ENCODE data around the gene MS4A5. TPM values are rescaled to one million over a fixed set of nuclear protein-coding genes. Genes with fewer than 3 reads are reported as not detected.
"Not testable (repeated sequence)": the region's sequence is repeated elsewhere in the genome, so short reads cannot be mapped to it uniquely, and the experiment has no call there.

MS4A5 gene
- total RNA-seq, 1 experiment from 2014 or later: not detected

GRCh38 chr11:60433401-60433800 lies 4.0 kb downstream of the MS4A5 start:
- ChIA-PET POLR2A (ENCODE audit: unreplicated experiment) (no interaction called here), CTCF (no interaction called here)
- no peaks in the 10 kb centered on the region for H4K20me1 ChIP-seq (ENCODE audit: low read length)
- H2AFZ ChIP-seq (ENCODE audit: low read length): no peak overlapping the region
- H3K4me2 ChIP-seq (ENCODE audit: low read length): no peak overlapping the region
- no peaks in the 10 kb centered on the region for H3K36me3 ChIP-seq (ENCODE audit: low read depth, low read length)
- no peaks in the 10 kb centered on the region for H3K4me1 ChIP-seq (ENCODE audit: insufficient read depth, low read length)
- H3K9ac ChIP-seq (ENCODE audit: low read length): no peak overlapping the region
- no peaks in the 10 kb centered on the region for H3F3A ChIP-seq (ENCODE audit: low read length, unreplicated experiment)
- no peaks in the 10 kb centered on the region for H3K9me2 ChIP-seq (replicated peaks; ENCODE audit: low read length)
- no peak for DNase-seq
- BruUV-seq (replicated peaks): no TSS peak
- H3K4me3 ChIP-seq (ENCODE audit: low read length): no peak overlapping the region
- intact Hi-C loops (cut with micrococcal nuclease): no loop called here
- no peak for ATAC-seq
- TF ChIP-seq EZH2 (IDR thresholded peaks at IDR 0.05; ENCODE audit: low read length, unreplicated experiment) (no peak), EZH2phosphoT487 (IDR thresholded peaks at IDR 0.05; ENCODE audit: borderline replicate concordance, low read length) (no peak)
- peaks cover 32% of the 10 kb centered on the region for H3K27me3 ChIP-seq (ENCODE audit: low read length)
- no peak overlapping the region for H3K27ac ChIP-seq (ENCODE audit: low read length)
- H3K9me3 ChIP-seq (ENCODE audit: low read length): no peaks in the 10 kb centered on the region
- H3K79me2 ChIP-seq (ENCODE audit: low read length): no peaks in the 10 kb centered on the region

- no peak overlapping the region for H2AFZ ChIP-seq (ENCODE audit: low read length)
- TF ChIP-seq EZH2 (IDR thresholded peaks at IDR 0.05; ENCODE audit: low read length, unreplicated experiment) (no peak), EZH2phosphoT487 (IDR thresholded peaks at IDR 0.05; ENCODE audit: borderline replicate concordance, low read length) (no peak), CTCF (conservative IDR thresholded peaks at IDR 0.05; ENCODE audit: low read depth, low read length) (no peak)
Observed at GRCh38 chr11:60447070-60447469, 17.7 kb downstream of the MS4A5 start.

GRCh38 chr11:60447846-60448245 lies 18.5 kb downstream of the MS4A5 start:
- DNase-seq: no peak
- Histone ChIP-seq H3K9me2 (replicated peaks; ENCODE audit: low read length) (no peaks in the 10 kb centered on the region), H3K79me2 (ENCODE audit: low read length) (no peaks in the 10 kb centered on the region), H3K4me1 (ENCODE audit: insufficient read depth, low read length) (no peaks in the 10 kb centered on the region), H3K4me3 (ENCODE audit: low read length) (no peak overlapping the region), H3F3A (ENCODE audit: low read length, unreplicated experiment) (no peaks in the 10 kb centered on the region), H3K27me3 (ENCODE audit: low read length) (peaks cover 13% of the 10 kb centered on the region; the same call in 1 of the 2 replicates), H3K4me2 (ENCODE audit: low read length) (no peak overlapping the region), H3K36me3 (ENCODE audit: low read depth, low read length) (no peaks in the 10 kb centered on the region), H3K9ac (ENCODE audit: low read length) (no peak overlapping the region), H3K27ac (ENCODE audit: low read length) (no peak overlapping the region), H2AFZ (ENCODE audit: low read length) (no peak overlapping the region), H3K9me3 (ENCODE audit: low read length) (no peaks in the 10 kb centered on the region), H4K20me1 (ENCODE audit: low read length) (no peaks in the 10 kb centered on the region)
- CTCF ChIA-PET: no interaction called here
- POLR2A ChIA-PET (ENCODE audit: unreplicated experiment): no interaction called here
- ATAC-seq: no peak
- no peak for TF ChIP-seq EZH2phosphoT487 (IDR thresholded peaks at IDR 0.05; ENCODE audit: borderline replicate concordance, low read length)
- no peak for TF ChIP-seq CTCF (conservative IDR thresholded peaks at IDR 0.05; ENCODE audit: low read depth, low read length)
- TF ChIP-seq EZH2 (IDR thresholded peaks at IDR 0.05; ENCODE audit: low read length, unreplicated experiment): no peak
- intact Hi-C loops (cut with micrococcal nuclease): no loop called here
- no TSS peak for BruUV-seq (replicated peaks)

More at GRCh38 chr11:60447070-60447469, 17.7 kb downstream of the MS4A5 start:
- ATAC-seq (no peak), DNase-seq (no peak)
- ChIA-PET CTCF (no interaction called here), POLR2A (ENCODE audit: unreplicated experiment) (no interaction called here)
- Histone ChIP-seq H3K4me1 (ENCODE audit: insufficient read depth, low read length) (no peaks in the 10 kb centered on the region), H3K79me2 (ENCODE audit: low read length) (no peaks in the 10 kb centered on the region), H3K4me3 (ENCODE audit: low read length) (no peak overlapping the region), H3K27me3 (ENCODE audit: low read length) (peaks cover 13% of the 10 kb centered on the region; the same call in 1 of the 2 replicates), H3K27ac (ENCODE audit: low read length) (no peak overlapping the region), H3F3A (ENCODE audit: low read length, unreplicated experiment) (no peaks in the 10 kb centered on the region), H3K9ac (ENCODE audit: low read length) (no peak overlapping the region), H3K9me3 (ENCODE audit: low read length) (no peaks in the 10 kb centered on the region), H4K20me1 (ENCODE audit: low read length) (no peaks in the 10 kb centered on the region), H3K9me2 (replicated peaks; ENCODE audit: low read length) (no peaks in the 10 kb centered on the region), H3K4me2 (ENCODE audit: low read length) (peak overlapping the region; percentile 63), H3K36me3 (ENCODE audit: low read depth, low read length) (no peaks in the 10 kb centered on the region)
- intact Hi-C loops (cut with micrococcal nuclease): no loop called here
- no TSS peak for BruUV-seq (replicated peaks)

GRCh38 chr11:60451185-60451584 lies 21.8 kb downstream of the MS4A5 start:
- H3K9me3 ChIP-seq (ENCODE audit: low read length); intact Hi-C loops (cut with micrococcal nuclease); H2AFZ ChIP-seq (ENCODE audit: low read length); H3K4me1 ChIP-seq (ENCODE audit: insufficient read depth, low read length); DNase-seq; ATAC-seq; H4K20me1 ChIP-seq (ENCODE audit: low read length); POLR2A ChIA-PET (ENCODE audit: unreplicated experiment); H3K4me3 ChIP-seq (ENCODE audit: low read length); H3K27ac ChIP-seq (ENCODE audit: low read length); H3K4me2 ChIP-seq (ENCODE audit: low read length); H3K27me3 ChIP-seq (ENCODE audit: low read length); BruUV-seq (replicated peaks); H3K9ac ChIP-seq (ENCODE audit: low read length); H3K79me2 ChIP-seq (ENCODE audit: low read length); CTCF ChIA-PET; H3F3A ChIP-seq (ENCODE audit: low read length, unreplicated experiment); H3K36me3 ChIP-seq (ENCODE audit: low read depth, low read length); H3K9me2 ChIP-seq (replicated peaks; ENCODE audit: low read length): not testable (repeated sequence)

All from PC-3 (cell line).